HG03108 (cell line): Measurements from ENCODE around the gene ABCB8.

Experiments used
- ATAC-seq: cut with Tn5 transposase; IDR thresholded peaks from one replicate; pipeline ENCODE4 v1.9.1; 2021; ENCODE audit warnings: moderate library complexity; ENCODE audit not compliant: unreplicated experiment

The ABCB8 gene

GRCh38 chr7:151085329-151085690, 57.1 kb downstream of the ABCB8 start:
- ATAC-seq = no peak

DNA sequence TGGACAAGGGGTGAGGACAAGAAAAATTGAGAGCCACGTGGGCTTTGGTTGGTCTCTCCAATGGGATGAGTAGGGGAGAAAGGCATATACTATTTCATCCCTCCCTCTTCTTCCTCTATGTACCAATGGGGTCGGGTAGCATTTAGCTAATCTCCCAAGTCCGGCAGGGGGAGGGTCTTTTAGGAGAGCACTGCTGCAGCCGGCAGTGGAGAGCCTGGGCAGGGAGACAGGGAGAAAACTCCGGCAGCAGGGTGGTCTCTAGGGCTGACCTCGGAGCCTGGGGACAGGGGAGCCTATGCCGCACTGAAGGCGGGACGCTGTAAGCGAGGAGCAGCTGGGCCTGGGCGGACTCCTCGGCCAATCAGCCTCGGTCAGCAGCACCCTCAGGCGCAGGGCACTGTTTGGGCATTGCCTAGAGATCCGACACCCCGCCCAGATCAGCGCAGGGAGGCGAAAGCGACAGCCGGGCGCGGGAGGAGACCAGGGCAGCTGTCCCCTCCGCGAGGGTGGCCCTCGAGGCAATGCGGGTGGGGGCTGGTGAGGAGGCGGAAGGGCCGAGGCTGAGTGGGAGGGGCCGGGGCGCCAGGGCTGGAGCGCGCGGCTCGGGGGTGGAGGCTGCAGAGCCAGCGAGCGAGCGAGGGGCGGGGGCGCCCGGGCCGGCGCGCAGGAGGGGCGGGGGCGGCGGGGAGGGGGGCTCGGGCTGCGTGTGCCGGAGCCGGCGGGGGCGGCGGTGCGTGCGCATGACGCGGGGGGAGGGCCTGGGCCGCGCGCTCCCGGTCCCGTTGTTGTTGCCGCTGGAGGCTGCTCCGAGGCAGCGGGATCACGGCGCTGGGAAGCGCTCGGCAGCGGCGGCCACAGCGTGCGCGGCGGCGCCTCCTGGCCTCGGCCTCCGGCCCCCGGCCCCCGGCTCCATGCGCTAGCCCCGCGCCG, 57.7 kb downstream of the ABCB8 start, which contains the start of gene AGAP3:
AGAP3 (plus strand) TSS at position 785 of the 930 bp plus-strand sequence. CDS start 267 bp downstream, outside the sequence.
- ATAC-seq = peak; percentile 37

DNA sequence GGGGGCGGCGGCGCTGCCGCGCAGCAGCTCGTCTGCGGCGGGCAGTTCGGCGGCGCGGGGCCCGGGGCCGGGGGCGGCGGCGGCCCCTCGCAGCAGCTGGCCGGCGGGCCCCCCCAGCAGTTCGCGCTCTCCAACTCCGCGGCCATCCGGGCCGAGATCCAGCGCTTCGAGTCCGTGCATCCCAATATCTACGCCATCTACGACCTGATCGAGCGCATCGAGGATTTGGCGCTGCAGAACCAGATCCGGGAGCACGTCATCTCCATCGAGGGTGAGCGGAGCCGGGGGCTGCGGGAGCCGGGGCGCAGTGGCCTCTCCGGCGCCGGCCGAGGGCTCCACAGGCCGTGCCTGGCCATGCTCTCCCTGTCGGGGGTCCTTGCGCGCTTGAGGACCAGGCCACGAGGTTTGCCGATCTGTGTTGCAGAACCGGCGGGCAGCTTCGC, 58.6 kb downstream of the ABCB8 start:
- no peak for ATAC-seq

- ATAC-seq = peak; percentile 29
Measured at GRCh38 chr7:151087245-151088018, 59.2 kb downstream of the ABCB8 start.

- ATAC-seq = no peak
Measured at GRCh38 chr7:151088019-151088855, 60.0 kb downstream of the ABCB8 start.

DNA sequence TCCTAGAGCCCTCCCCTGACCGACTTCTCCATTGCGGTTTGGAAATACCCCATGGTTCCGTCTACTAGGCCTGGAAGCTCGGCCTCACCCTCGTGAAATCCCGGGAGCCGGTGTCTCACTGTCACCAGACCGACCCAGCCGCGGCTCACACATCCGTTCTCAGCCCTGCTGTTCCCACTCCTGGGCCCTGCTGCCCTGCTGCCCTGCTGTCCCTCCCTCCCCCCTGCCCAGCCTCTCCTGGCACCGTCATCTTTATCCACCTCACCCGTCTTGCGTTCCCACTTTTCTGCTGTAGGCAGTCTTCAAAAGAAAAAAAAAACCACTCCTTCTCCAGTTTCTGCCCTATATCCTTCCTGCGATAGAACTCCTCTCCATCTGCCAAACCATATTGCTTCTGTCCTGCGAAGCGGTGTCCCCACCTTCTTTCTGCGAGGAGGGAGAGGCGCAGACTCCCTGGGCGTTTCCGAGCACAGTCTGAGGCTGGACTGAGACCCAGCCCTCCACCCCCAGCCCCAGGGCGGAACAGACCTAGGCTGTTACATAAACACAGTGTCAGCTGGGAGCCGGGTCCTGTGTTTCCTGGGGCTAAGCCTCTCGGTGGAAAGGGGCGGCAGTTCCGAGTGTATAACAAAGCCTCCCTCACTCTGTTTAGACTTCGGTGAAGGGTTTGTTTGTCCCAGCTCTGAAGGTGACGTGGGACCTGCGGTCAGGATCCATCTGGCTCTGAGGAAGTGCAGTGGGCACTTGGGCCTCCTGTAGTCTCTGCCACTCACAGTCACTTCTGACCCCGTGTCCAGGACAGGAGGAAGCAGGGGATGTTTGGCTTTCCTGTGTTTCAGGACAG, 60.8 kb downstream of the ABCB8 start:
- no peak for ATAC-seq

DNA sequence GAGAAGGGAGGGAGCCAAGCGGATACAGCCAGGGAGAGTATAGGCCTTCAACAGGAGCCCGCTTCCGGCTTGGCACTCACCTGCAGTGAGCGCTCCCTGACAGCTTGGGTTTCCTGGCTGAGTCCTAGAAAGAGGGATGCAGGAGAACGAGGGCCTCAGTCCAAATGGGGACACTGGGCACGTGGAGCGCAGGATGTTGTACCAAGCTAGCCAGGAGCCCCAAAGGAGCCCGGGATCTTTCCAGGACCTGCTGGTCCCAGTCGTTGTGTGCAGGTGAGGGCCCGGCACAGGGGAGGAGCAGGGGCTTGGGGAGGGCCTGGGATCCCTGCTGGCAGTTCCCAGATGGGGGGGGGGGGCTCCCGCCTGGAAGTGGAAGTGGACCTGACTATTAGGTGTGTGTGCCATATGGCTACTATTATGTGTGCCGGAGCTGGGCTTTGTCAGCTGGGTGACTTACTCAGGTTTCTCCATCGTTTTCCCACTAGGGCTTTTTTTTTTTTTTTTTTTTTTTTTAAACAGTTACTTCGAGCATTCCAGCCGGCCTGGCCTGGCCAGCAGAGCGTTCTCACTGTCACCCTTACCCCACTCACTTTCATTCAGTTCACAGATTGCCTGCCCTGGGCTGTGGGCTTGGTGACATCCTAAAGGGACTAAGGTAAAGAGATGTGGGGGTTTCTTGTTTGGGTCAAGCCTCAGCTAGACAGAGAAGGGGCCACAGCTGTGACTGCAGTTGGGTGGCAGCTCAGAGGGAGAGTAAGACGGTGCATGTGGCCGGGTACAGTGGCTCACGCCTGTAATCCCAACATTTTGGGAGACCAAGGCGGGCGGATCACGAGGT, 61.9 kb downstream of the ABCB8 start:
- no peak for ATAC-seq

DNA sequence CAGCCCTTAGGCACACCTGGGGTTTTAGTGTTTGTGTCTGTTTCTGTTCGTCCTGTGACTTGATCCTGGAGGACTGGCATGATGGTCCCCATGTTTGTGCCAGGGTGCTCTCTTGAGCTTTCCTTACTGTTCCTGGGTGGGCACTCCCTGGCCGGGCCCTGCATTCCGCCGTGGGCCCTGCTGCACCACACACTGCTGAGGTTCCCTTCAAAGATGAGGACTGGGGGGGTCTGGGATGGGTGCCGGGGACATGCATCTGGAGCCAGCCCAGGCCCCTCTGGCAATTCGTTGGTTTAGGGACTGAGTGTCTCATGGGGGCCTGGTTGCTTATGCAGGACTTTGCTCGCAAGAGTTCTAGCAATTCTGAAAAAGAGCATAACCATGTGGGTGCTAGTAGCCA, 62.8 kb downstream of the ABCB8 start:
- no peak for ATAC-seq

DNA sequence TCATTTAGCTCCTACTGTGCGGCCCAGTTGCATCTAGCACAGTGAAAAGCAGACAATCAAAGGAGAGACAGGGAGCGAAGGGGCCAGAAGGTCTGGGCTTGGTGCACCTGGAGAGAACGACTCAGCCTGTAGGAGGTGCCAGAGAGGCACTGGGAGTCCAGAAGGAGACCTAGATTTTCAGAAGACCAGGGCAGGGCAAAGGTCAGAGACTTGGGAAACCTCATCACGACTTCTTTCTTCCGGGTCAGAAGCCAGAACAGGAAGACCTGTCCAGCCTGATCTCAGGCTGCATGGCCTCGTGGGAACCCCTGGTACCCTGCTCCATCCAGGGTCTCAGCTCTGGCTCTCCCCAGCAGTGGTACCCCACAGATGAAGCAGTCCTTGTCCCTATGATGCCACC, 63.2 kb downstream of the ABCB8 start:
- no peak for ATAC-seq

- no peak for ATAC-seq
Measured at GRCh38 chr7:151091988-151092387, 63.7 kb downstream of the ABCB8 start.

DNA sequence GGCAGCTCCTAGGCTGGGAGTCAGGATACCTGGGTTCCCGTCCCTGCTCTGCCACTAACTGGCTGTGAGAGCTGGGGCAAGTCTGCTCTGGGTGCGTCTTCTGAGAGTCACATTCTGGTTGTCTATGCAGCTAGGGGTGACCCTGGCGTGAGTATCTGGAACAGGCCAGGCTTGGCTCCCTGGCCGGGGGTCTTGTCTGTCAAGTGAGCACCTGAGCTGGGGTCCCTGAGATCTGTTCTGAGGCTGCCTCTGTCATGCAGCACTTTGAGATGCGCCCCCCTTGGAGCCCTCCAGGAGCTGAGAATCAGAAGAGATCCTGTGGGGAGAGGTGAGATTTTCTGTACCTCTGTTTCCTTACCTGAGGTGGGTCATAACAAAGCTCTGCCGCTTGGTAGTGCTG, 65.5 kb downstream of the ABCB8 start:
- ATAC-seq = no peak

DNA sequence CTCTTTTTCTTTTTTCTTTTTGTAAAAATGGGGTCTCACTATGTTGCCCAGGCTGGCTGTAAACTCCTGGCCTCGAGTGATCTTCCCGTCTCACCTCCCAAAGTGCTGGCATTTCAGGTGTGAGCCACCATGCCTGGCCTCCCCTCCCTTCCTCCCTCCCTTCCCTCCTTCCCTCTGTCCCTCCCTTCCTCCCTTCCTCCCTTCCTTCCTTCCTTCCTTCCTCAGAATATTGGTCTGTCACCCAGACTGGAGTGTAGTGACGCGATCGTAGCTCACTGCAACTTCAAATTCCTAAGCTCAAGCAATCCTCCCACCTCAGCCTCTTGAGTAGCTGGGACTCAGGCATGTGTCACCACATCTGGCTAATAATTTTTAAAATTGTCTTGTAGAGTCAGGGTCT, 66.4 kb downstream of the ABCB8 start:
- no peak for ATAC-seq

DNA sequence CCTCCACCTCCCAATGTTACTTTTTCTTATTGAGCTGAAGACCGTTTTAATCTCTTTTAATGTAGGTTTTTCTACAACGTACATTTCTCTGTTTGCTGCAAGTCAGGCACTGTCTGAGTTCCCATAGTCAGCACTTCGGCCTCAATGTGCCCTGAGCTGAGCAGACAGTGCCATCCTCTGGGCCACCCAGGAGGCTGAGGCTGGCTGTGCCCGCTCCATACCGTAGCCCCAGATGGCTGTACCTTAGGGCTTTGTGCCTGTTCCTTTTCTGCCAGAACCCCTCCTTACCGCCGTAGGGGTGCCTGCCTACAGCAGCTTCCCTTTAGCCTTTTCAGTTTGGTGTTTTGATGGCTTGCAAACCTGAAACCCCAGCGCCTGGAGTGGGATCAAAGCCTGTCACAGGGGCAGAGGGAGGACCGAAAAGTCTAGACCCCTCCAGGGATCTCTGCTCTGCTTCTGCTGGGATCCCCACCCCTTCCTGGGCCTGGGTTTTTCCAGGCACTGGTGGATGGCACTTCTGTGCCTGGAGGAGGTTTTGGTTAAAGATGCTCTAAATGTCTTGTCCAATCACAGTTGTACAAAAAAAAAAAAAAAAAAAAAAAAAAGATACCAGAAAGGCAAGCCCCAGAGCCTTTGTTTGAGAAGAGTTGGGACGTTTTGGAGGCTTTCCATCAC, 67.0 kb downstream of the ABCB8 start:
- no peak for ATAC-seq

- no peak for ATAC-seq
Measured at GRCh38 chr7:151095828-151096475, 67.7 kb downstream of the ABCB8 start.
